HG02938 (cell line): ENCODE measurements around the gene CNPY3.

Experiments
- ATAC-seq: cut with Tn5 transposase; IDR thresholded peaks from one replicate; pipeline ENCODE4 v1.9.1; 2021; ENCODE audit warnings: mild to moderate bottlenecking, moderate library complexity; ENCODE audit not compliant: unreplicated experiment

CNPY3 gene

DNA sequence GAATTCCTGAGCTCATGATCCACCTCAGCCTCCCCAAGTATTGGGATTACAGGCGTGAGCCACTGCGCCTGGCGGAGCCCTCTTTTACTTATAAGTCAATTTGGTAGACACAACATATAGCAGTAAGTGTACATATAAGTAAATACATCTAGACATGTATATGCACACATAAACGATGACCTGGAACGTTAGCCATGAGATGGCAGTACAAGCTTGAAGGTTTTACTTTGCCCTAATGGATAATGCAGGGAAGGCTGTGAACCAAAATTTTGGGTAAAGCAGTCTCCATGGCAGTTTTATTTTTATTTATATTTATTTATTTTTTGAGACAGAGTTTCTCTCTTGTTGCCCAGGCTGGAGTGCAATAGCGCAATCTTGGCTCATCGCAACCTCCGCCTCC is 28.8 kb downstream of the CNPY3 start:
- ATAC-seq = no peak

DNA sequence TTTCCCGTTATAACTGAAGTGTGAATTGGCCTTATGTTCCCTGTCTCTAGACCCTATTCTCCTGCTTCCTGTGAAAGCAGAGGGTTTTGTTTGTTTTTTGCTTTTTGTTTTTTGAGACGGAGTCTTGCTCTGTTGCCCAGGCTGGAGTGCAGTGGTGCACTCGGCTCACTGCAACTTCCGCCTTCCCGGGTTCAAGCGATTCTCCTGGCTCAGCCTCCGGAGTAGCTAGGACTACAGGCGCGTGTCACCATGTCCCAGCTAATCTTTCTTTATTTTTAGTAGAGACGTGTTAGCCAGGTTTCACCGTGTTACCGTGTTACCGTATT is 30.6 kb downstream of the CNPY3 start:
- no peak for ATAC-seq

DNA sequence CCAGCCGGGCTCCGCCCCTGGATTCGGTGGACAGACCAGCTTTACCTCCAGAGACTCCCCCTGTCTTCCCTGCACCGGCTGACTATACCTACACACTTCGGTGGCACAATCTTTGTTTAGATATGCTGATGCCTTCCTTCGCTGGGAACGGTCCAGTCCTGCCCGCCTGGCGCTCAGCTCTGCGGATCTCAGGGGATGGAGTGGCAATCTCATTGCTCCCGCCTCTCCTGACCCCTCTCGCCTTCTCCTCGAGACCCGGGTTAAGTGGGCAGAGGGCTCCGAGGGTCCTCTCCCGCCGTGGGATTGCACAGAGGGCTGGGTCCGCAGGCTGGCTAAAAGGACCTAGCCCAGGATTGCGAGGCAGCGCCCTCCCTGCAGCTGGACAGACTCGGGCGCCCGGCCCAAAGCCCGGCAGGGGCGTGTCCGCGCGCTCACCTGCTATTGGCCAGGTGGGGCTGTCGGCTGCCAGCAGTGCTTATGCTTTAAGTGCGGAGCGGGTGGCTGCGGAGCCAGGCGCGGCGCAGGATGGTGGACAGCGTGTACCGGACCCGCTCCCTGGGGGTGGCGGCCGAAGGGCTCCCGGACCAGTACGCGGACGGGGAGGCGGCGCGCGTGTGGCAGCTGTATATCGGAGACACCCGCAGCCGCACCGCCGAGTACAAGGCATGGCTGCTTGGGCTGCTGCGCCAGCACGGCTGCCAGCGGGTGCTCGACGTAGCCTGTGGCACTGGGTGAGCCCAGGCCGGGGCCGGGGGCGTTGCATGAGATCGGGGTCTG is 31.2 kb downstream of the CNPY3 start, which contains the start of gene GNMT:
GNMT (plus strand) TSS at position 512 of the 777 bp plus-strand sequence; CDS start at position 526, 14 bp downstream.
- ATAC-seq = no peak

DNA sequence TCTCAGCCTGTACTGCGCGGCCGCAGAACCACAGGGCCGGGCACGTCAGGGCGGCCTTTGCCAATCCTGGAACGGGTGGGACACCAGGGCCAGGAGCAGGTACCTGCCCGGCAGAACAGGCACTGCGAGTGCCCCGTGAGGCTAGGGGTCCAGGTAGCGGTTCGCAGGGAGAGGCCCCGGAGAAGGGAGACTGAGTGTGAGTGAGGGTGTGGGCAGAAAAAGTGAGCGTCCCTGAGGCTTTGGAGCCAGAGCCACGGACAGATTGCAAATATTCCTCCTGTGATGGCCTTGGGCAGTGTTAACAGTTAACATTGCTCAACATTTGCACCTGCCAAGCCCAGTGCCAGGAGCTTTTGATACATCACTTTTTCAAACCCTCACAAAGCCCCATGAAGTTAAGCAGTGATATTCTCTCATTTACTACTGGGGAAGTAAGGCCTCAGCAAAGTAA is 31.8 kb downstream of the CNPY3 start:
- no peak for ATAC-seq

DNA sequence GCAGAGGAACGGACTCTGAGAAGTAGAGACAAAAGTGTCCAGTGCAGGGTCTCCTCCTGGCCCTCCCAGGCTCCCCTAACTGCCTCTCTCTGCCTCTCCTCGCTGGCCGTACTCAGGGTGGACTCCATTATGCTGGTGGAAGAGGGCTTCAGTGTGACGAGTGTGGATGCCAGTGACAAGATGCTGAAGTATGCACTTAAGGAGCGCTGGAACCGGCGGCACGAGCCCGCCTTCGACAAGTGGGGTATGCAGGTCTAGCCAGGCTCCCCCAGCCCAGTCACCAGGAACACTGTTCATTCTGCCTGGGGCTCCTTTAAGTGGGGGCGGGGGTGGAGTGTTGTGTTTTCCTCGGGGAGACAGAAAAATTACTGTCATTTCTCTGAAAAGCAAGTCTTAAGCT is 32.8 kb downstream of the CNPY3 start:
- no peak for ATAC-seq

DNA sequence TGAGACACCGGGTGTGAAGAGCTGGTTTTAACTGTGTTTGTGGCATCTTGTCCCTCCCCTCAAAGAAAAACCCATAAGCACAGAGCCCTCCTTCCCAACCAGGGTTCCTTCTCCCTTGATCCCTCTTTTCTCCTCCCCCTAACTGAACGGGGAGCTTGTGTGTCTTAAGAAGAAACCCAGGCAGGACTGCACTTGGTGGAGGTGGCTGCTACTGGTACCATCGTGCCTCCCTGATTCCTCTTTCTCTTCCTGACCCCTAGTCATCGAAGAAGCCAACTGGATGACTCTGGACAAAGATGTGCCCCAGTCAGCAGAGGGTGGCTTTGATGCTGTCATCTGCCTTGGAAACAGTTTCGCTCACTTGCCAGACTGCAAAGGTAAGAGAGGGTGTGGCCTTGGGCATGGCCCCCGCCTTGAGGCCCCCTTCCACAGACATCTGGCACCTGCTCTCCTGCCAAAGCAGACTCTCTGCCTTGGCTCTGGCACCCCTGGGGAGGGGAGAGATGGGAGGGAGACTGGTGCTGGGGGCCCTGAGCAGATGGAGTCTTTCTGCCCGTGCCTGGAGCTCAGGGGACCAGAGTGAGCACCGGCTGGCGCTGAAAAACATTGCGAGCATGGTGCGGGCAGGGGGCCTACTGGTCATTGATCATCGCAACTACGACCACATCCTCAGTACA is 33.4 kb downstream of the CNPY3 start:
- ATAC-seq = no peak

DNA sequence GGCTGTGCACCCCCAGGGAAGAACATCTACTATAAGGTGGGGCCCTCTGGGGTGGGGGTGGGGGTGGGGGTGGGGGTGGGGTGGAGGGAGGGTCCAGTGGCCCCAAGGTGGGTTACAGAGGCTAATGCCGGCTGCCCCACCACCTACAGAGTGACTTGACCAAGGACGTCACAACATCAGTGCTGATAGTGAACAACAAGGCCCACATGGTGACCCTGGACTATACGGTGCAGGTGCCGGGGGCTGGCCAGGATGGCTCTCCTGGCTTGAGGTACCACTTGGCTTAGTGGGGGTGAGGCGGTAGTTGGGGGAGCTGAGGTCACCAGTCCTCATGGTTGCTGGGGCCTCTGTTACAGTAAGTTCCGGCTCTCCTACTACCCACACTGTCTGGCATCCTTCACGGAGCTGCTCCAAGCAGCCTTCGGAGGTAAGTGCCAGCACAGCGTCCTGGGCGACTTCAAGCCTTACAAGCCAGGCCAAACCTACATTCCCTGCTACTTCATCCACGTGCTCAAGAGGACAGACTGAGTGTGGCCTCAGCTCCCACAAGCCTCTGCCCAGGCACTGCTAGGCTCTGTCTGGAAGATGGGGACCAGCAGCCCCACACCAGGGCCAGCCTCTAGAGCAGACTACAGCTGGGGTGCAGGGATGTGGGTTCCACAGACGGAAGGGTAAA is 34.0 kb downstream of the CNPY3 start:
- no peak for ATAC-seq

DNA sequence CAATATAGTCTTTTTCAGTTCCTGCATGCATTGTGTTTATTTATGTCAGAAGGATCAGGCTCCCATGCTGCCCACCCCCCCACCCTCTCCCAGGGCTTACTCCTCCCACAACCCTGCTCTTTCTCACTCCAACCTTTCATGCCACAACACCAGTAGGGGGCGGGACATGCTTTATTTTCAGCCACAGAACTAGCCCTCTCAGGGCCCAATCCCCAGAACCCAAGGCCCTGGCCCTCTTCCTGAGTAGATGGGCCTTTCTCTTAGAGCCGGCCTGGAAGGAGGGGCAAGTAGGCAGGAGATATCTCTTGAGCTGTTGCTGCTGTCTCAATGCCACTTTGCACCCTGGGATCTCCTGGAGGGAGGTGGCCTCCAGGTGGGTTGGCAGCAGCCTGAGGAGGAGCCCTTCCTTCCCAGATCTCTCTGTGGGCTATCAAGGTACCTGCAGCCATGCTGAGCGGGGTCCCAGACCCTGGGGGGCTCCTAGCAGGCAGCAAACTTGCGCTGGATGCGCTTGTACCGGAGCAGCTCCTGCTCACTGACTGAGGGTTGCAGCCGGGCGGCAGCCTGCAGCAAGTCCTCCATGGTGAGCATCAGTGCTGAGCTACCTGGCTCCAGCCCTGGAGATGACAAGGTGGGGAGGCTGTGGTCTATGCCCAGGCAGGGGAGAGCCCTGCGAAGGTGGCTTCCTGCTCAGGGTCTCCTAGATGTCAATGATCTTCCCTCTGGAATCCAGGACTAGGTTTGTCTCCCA is 34.8 kb downstream of the CNPY3 start:
- no peak for ATAC-seq

DNA sequence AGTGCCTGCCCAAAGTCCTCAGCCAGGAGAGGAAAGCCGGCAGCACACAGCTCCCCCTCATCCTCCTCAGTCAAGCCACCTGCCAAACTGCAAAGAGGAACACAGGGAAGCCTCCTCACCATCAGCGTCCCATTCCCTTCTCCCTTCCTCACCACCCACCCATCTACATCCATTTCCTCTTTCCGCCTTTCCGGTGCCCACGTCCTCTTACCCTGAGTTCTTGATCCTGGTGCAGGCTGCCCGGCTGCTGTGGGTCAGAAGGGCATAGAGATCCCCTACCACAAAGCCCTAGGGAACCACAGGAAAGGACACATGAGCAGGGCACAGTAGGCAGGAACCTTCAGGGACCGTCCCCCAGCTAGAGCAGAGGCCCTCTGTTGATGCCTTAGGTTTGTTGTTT is 37.3 kb downstream of the CNPY3 start:
- no peak for ATAC-seq

DNA sequence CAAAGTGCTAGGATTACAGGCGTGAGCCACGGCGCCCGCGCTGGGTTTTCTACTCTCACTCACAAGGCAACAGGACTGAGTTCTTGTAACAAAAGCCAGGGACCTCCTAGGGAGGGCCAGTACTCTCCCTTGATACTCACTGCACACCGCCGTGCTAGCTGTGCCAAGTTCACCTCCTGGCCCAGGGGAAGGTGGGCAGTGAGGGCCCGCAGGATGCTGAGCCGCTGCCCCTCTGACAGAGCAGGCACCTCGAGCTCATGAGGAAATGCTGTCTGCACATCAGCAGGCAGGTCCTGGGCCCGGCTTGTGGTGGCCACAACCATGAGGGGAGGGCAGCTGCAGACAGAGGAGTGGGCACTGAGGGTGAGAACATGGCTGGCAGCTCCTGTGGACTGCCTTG is 37.9 kb downstream of the CNPY3 start:
- no peak for ATAC-seq

DNA sequence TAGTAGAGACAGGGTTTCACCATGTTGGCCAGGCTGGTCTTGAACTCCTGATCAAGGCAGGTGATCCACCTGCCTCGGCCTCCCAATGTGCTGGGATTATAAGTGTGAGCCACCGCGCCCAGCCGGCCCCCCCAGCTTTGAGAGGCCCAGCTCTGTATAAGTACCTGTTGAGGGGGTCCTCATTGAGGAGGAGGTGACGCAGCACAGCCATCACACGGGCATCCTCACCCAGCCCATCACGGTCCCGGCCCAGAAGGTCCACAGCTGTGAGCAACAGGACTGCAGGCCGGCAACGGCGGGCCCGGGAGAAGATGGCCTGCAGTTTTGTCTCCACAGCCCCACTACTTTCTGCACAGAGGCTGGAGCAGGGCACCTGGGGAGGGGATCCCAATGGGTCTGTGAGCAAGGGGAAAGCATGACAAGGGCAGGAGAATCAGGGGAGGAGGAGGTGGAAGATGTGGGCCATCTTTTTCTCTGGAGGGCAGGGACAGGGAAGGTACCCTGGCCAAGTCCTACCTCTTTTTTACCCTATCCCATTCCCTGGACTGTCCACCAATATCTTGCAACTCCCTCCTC is 38.9 kb downstream of the CNPY3 start:
- ATAC-seq = no peak

DNA sequence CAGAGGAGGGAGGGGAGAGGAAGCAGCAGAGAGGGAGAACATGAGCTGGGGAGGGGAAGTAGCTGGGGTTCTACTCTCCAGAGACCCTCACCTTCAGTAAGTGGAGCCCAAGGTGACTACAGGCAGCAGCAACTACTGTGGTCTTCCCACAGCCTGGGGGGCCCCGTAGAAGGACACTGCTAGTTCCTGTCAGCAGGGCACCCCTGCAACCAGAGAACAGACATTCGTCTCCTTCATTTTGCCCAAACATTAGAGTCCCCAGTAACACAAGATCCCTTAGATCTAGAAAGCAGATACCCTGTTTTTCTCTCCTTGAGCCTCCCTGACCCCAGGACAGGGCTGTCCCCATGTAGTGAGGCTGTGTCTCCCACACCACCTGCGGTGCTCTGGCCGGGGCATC is 39.5 kb downstream of the CNPY3 start:
- ATAC-seq = no peak

DNA sequence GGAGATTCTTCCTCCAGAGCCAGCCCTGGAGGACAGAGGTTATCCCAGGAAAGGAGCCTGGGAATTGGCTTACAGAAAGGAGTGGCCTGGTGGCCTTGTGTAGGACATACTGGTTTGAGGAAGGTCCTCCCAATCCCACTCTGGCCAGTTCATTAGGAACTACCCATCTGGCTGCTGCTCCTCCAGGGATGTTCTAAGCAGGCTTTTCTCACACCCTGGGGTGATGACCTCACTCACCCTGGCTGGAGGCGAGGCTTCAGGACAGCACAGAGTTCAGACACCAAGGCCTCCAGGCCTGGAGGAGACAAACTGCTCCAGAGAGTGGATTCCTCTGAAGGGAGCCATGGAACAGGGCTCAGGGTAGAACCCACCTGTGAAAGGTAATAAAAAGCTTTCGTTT is 40.2 kb downstream of the CNPY3 start:
- ATAC-seq = no peak

DNA sequence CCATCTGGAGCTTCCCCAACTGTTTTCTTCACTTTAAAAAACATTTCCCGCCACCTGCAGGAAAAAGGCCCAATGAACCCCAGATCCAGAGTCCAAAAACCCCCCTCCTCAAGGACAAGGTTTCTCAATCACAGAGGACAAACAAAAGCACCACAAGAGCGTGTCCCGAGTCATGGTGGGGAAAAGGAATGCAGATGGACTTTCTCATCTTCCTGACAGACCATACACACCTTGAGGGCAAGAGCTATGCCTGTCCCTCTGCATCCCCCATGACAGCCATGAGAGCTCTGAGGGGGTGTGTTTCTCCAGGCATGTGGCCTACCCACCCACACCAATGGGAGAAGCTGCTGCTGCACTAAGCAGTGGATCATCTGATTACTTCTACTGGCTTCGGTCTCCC is 40.7 kb downstream of the CNPY3 start:
- ATAC-seq = no peak

DNA sequence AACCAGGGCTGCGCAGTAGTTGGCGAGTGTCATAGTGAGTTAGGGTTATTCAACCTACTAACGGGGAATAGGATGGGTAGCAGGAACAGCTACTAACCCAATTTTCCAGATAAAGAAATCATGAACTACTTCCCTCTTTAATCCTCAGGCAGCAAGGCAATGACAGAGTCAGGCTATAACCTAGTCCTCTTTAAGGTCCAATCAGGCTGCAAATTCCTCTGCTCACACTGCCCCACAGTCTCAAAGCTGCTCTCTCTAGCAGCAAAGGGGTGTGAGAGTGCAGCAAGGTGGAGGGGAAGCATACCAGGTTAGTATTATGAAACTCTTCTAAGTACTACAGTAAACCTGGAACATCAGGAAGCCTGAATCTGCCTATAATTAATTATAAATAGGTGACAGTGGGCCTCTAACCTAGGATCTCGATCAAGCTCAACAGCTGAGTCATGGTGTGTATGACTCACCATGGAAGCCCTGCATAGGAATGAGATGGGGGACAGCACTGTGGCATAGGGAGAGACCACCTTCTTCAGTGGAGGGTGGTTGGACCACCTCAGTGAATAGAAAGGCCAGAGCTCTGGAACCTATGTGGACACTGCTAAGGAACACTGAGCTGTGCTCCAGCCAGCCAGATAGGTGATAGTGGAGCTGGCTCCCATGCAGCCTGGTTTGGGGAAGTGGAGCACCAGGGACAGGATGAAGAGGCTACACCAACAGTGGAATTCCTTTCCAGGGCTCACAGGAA is 41.8 kb downstream of the CNPY3 start:
- ATAC-seq = no peak

DNA sequence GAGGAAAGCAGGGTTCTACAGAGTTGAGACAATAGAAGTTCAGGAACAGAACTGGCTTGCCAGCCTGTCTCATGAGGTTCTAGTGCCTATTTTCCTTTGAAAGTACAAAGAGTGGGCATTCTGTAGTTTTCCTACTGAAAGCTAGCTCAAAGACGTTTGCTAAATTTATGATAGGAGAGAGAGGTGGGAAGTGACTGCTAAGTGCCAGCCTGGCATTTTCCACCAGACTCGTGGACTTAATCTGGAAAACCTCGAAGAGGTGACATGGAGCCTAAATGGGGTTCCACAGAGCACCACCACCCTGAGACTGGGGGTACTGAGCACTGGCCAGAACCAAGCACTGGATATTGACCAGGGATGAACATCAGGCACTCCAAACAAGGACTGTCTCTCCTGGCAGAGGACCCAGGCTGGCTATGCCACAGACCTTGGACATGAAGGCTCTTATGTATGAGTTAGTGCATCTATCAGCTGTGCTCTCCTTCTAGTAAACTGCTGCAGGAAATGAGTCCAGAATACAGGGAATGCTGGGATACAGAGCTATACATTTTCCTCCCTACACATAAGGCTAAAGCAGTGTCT is 42.6 kb downstream of the CNPY3 start:
- no peak for ATAC-seq

DNA sequence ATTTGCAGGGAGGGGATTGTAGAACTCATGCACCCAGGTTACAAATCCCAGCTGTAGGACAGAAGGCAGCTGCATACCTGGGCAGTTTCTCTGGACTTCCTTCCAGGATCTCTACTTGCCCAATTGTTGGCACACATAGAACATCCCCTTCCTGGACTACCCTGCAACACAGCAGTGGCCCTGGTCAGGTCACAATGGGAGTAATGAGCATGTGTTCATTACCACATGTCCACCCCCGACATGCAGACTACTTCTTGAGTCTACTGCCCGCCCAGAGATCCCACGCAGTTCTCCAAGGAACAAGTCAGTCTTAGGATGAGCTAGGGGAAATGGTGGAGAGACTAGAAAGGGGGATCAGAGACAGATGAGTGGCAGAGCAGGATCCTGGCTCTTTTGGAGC is 44.6 kb downstream of the CNPY3 start:
- no peak for ATAC-seq

DNA sequence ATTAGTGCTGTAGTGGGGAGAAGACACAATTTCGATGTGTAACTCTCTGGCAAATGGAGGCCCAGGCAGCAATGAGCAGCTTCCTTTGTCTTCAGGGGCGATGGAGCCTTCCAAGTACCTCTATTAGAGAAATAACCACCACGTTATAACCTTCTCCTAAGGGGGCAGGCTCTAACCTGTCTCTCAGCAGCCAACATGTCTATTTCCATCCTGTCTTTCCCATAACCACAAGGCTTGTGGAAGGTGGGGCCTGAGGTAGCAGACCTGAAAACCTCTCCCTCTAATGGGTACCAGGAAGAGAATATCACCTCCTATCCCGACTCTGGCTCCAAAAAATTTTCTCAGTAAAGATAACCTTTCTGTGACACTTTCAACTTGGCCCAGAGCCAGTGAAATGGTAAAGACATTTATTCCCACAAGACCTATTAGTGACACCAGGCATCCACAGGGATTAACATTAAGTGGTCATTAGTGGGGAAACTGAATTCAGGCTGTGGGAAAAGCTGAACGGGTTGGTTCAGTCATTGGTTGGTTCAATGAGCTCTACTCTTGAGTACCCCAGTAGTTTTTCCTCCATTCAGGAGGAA is 45.7 kb downstream of the CNPY3 start:
- ATAC-seq = no peak

DNA sequence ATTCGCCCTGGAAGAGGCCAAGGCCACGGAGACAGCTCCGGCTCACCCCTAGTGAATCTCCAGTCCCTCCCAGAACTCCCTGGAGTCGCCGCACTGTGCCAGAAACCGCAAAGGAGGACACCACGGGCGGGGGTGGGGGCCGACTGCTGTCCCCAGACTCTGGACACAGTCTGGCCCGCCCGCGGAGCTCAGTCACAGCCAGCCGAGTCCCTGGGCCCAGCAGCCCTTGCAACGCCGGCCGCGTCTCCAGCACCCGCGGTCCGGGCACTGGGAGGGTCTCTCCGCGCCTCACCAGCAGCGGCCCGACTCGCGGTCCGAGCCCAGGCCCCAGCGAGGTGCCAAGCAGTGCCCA is 49.2 kb downstream of the CNPY3 start:
- peak; percentile 24 for ATAC-seq
